HT1080 (cell line): ENCODE measurements around the gene GLYAT. TPM values are rescaled to one million over a fixed set of nuclear protein-coding genes. Genes with fewer than 3 reads are reported as not detected.
"Not testable (repeated sequence)": the region's sequence is repeated elsewhere in the genome, so short reads cannot be mapped to it uniquely, and the experiment has no call there.

ENCODE experiments used
- DNase-seq: peaks from one replicate; pipeline ENCODE4 v3.0.0-alpha.2; 2015; ENCODE audit warnings: low read depth
- total RNA-seq: library from RNA; depleted of rRNA; stranded (reverse); fragments of >200 nt; shearing (Covaris generic); gene quantifications from 2 replicates; pipeline ENCODE4 v1.2.3, GENCODE V29; 2014; rRNA removed

GLYAT gene
- total RNA-seq, 1 experiment from 2014 or later, result not detected

- no peak for DNase-seq
Observed at GRCh38 chr11:58685973-58686722, 45.6 kb downstream of the GLYAT start.

- not testable (repeated sequence) for DNase-seq
Observed at GRCh38 chr11:58682660-58683059, 49.1 kb downstream of the GLYAT start.

GRCh38 chr11:58677536-58677935 is 54.2 kb downstream of the GLYAT start:
- not testable (repeated sequence) for DNase-seq

GRCh38 chr11:58676563-58677135 is 55.1 kb downstream of the GLYAT start:
- no peak for DNase-seq

- peak; percentile 45 for DNase-seq
Observed at GRCh38 chr11:58675334-58676155, 56.2 kb downstream of the GLYAT start.

- DNase-seq, result no peak
Observed at GRCh38 chr11:58674609-58675008, 57.1 kb downstream of the GLYAT start.

- no peak for DNase-seq
Observed at GRCh38 chr11:58671983-58672633, 59.6 kb downstream of the GLYAT start.

GRCh38 chr11:58659910-58660570 is 71.7 kb downstream of the GLYAT start:
- no peak for DNase-seq

- DNase-seq, result peak; percentile 23
Observed at GRCh38 chr11:58659404-58659803, 72.3 kb downstream of the GLYAT start.

Other genes with a start within 250 kb of the GLYAT start
- gene OR5B21, start 223.8 kb downstream of the GLYAT start, total RNA-seq, result not detected in 2 replicates
- gene LPXN, start 156.1 kb downstream of the GLYAT start, total RNA-seq, result 22.3 and 24.7 TPM in 2 replicates
- 37.2 and 41.3 TPM in 2 replicates for gene ZFP91, start 152.9 kb downstream of the GLYAT start, total RNA-seq
- gene CNTF, start 109.3 kb downstream of the GLYAT start, total RNA-seq, result 0.70 and 1.3 TPM in 2 replicates
- gene GLYATL2, start 112.8 kb upstream of the GLYAT start, total RNA-seq, result 0.10 and 0.18 TPM in 2 replicates
- gene GLYATL1, start 207.5 kb upstream of the GLYAT start, total RNA-seq, result 1.0 and 2.6 TPM in 2 replicates